Panc1 (cell line): Measurements from ENCODE around the gene ITLN1.

ENCODE experiments used
- CTCF ChIP-seq: fragments of 450-650 bp; IDR thresholded peaks from 2 replicates; pipeline ENCODE4 v1.5.1; 2017; ENCODE audit warnings: mild to moderate bottlenecking
- POLR2AphosphoS5 ChIP-seq: IDR thresholded peaks from 2 replicates; pipeline ENCODE4 v1.6.1; 2012; ENCODE audit warnings: mild to moderate bottlenecking, low read depth, low read length, moderate library complexity
- REST ChIP-seq, 2 experiments: IDR thresholded peaks; 2 replicates each; pipeline ENCODE4 v1.6.1; 2011 to 2012; ENCODE audit warnings: low read depth in 2 of 2, control low read depth in 1 of 2, low read length in 1 of 2, mild to moderate bottlenecking in 1 of 2, moderate library complexity in 1 of 2; ENCODE audit not compliant: insufficient read depth in 1 of 2
- SIN3A ChIP-seq: IDR thresholded peaks from 2 replicates; pipeline ENCODE4 v1.6.1; 2012; ENCODE audit warnings: low read depth, mild to moderate bottlenecking, low read length, moderate library complexity, borderline replicate concordance; ENCODE audit not compliant: insufficient read depth

- no peak for TF ChIP-seq REST (IDR thresholded peaks at IDR 0.05; ENCODE audit: insufficient read depth in 1 of 2, low read depth in 2 of 2, low read length in 1 of 2)
- no peak for TF ChIP-seq SIN3A
- TF ChIP-seq CTCF, result no peak
- TF ChIP-seq POLR2AphosphoS5, result no peak
These were observed 25.8 kb downstream of the ITLN1 start for GRCh38 chr1:160859166-160859565.
